WTC11 (cell line): ENCODE measurements around the gene KCNK5. TPM values are rescaled to one million over a fixed set of nuclear protein-coding genes. Genes with fewer than 3 reads are reported as not detected.

Experiments
- ATAC-seq: fragments of 200-7000 bp; cut with Tn5 transposase; 2 replicates; pipeline ENCODE4 v1.10.0; 2021; ENCODE audit warnings: mild to moderate bottlenecking, moderate library complexity
- CTCF ChIA-PET: fragments of 300-600 bp; sonication (Branson Sonifier 250); formaldehyde crosslinking; loops from one replicate; lab custom pipeline; 2021; ENCODE audit warnings: antibody characterized with exemption; lab: Charles Lee
- POLR2A ChIA-PET: fragments of 350-600 bp; sonication (Branson Sonifier 250); formaldehyde crosslinking; loops from one replicate; lab custom pipeline; 2021; ENCODE audit warnings: antibody characterized with exemption; lab: Charles Lee
- DNase-seq: peaks from one replicate; pipeline ENCODE4 v3.0.0; 2021; ENCODE audit warnings: low spot score
- H3K27ac Mint-ChIP-seq: 2 replicates; pipeline ENCODE4 v1.8.0; 2021; ENCODE audit warnings: mixed read lengths
- H3K27me3 Mint-ChIP-seq: 2 replicates; pipeline ENCODE4 v1.8.0; 2021; ENCODE audit warnings: low read depth, mild to moderate bottlenecking, moderate library complexity, mixed read lengths
- H3K36me3 Mint-ChIP-seq: 2 replicates; pipeline ENCODE4 v1.8.0; 2021; ENCODE audit warnings: mixed read lengths
- H3K4me1 Mint-ChIP-seq: 2 replicates; pipeline ENCODE4 v1.8.0; 2022; ENCODE audit warnings: mixed read lengths
- H3K4me3 Mint-ChIP-seq: 2 replicates; pipeline ENCODE4 v1.8.0; 2021; ENCODE audit warnings: mild to moderate bottlenecking, moderate library complexity, mixed read lengths
- H3K9me3 Mint-ChIP-seq: 2 replicates; pipeline ENCODE4 v1.8.0; 2021; ENCODE audit warnings: mixed read lengths
- AFF4 ChIP-seq: sonication (generic); formaldehyde crosslinking; IDR thresholded peaks from 2 replicates; pipeline ENCODE4 v1.8.1; 2023; ENCODE audit warnings: mild to moderate bottlenecking, missing genetic modification reagents, borderline replicate concordance
- ATF2 ChIP-seq: sonication (generic); formaldehyde crosslinking; IDR thresholded peaks from 2 replicates; pipeline ENCODE4 v1.8.1; 2022; ENCODE audit warnings: low read depth, missing genetic modification reagents, borderline replicate concordance
- CDX4 ChIP-seq: fragments of 250-450 bp; sonication (Bioruptor Pico); IDR thresholded peaks from 2 replicates; pipeline ENCODE4 v1.9.0; 2021; ENCODE audit warnings: moderate library complexity, mild to moderate bottlenecking, inconsistent platforms, borderline replicate concordance
- CREB1 ChIP-seq: sonication (generic); formaldehyde crosslinking; IDR thresholded peaks from 2 replicates; pipeline ENCODE4 v1.8.0; 2023; ENCODE audit warnings: mild to moderate bottlenecking, missing genetic modification reagents
- EMX1 ChIP-seq: fragments of 250-450 bp; sonication (Bioruptor Pico); IDR thresholded peaks from 2 replicates; pipeline ENCODE4 v1.8.0; 2021; ENCODE audit warnings: mild to moderate bottlenecking
- ERG ChIP-seq: fragments of 250-450 bp; sonication (Bioruptor Pico); IDR thresholded peaks from 2 replicates; pipeline ENCODE4 v1.8.0; 2021; ENCODE audit warnings: mild to moderate bottlenecking
- GTF2I ChIP-seq: fragments of 250-450 bp; sonication (Bioruptor Pico); conservative IDR thresholded peaks from 2 replicates; pipeline ENCODE4 v1.4.0; 2021; ENCODE audit warnings: mild to moderate bottlenecking
- KAT7 ChIP-seq: sonication (generic); formaldehyde crosslinking; IDR thresholded peaks from 2 replicates; pipeline ENCODE4 v1.8.1; 2023; ENCODE audit warnings: missing genetic modification reagents, mild to moderate bottlenecking, borderline replicate concordance
- MLX ChIP-seq: sonication (generic); formaldehyde crosslinking; IDR thresholded peaks from 2 replicates; pipeline ENCODE4 v1.8.1; 2023; ENCODE audit warnings: mild to moderate bottlenecking, missing genetic modification reagents, moderate library complexity
- RORB ChIP-seq: fragments of 250-450 bp; sonication (Bioruptor Pico); IDR thresholded peaks from 2 replicates; pipeline ENCODE4 v1.9.0; 2021; ENCODE audit warnings: mild to moderate bottlenecking
- SMAD3 ChIP-seq: sonication (generic); formaldehyde crosslinking; IDR thresholded peaks from 2 replicates; pipeline ENCODE4 v1.8.0; 2022; ENCODE audit warnings: missing genetic modification reagents, mild to moderate bottlenecking, borderline replicate concordance
- STAT6 ChIP-seq: sonication (generic); formaldehyde crosslinking; conservative IDR thresholded peaks from 2 replicates; pipeline ENCODE4 v1.8.1; 2023; ENCODE audit warnings: mild to moderate bottlenecking, low read depth, missing genetic modification reagents, moderate library complexity
- TEAD1 ChIP-seq: sonication (generic); formaldehyde crosslinking; IDR thresholded peaks from 2 replicates; pipeline ENCODE4 v1.8.0; 2022; ENCODE audit warnings: mild to moderate bottlenecking, missing genetic modification reagents
- ZBTB21 ChIP-seq: sonication (generic); formaldehyde crosslinking; IDR thresholded peaks from 2 replicates; pipeline ENCODE4 v1.8.1; 2023; ENCODE audit warnings: mild to moderate bottlenecking, missing genetic modification reagents, borderline replicate concordance
- total RNA-seq: library from RNA; stranded (reverse); gene quantifications from 3 replicates; pipeline ENCODE4 v1.2.3, GENCODE V29; 2021

KCNK5 gene
- total RNA-seq, 1 experiment from 2014 or later: 41.8 TPM

- TF ChIP-seq STAT6 (no peak), GTF2I (CRISPR knock-in tag) (no peak), MLX (no peak), KAT7 (no peak), CREB1 (CRISPR knock-in tag) (no peak)
Observed at GRCh38 chr6:39230654-39231035, 1.4 kb upstream of the KCNK5 start (continued).

- ATAC-seq (no peak), DNase-seq (no peak)
- H3K36me3 Mint-ChIP-seq: peaks cover 23% of the 10 kb centered on the region
- H3K27ac Mint-ChIP-seq: peak overlapping the region; percentile 75; the same call in 1 of the 2 replicates
- peaks cover 86% of the 10 kb centered on the region for H3K4me1 Mint-ChIP-seq
- H3K4me3 Mint-ChIP-seq: peak overlapping the region; percentile 89
- TF ChIP-seq ZBTB21 (CRISPR knock-in tag) (no peak), AFF4 (CRISPR knock-in tag) (no peak), RORB (CRISPR knock-in tag) (no peak), CDX4 (CRISPR knock-in tag) (no peak), SMAD3 (no peak), ATF2 (CRISPR knock-in tag) (no peak), TEAD1 (no peak), ERG (CRISPR knock-in tag) (no peak), EMX1 (no peak), MLX (no peak)
- no peaks in the 10 kb centered on the region for H3K27me3 Mint-ChIP-seq
- H3K9me3 Mint-ChIP-seq: no peaks in the 10 kb centered on the region
- CTCF ChIA-PET: interaction anchor here (0.6 to 8.3 kb wide), 11 partner anchors 9 to 73 kb away, joined by 3 to 122 read pairs (median 5); no protein-coding TSS in a partner anchor
- POLR2A ChIA-PET: no interaction called here
Observed at GRCh38 chr6:39228111-39228971, 934 bp downstream of the KCNK5 start.
